NCI-H446 (cell line): ENCODE measurements around the gene OR10A3.

Source experiments
- DNase-seq, 2 experiments: peaks; one replicate each; lab custom pipeline; 2025; lab: John Stamatoyannopoulos, UW

Gene OR10A3

GRCh38 chr11:7936615-7937014, 4.9 kb downstream of the OR10A3 start:
- DNase-seq: no peak

- no peak for DNase-seq
Measured at GRCh38 chr11:7931168-7931567, 10.3 kb downstream of the OR10A3 start, which contains the start of gene OR10A6. TSS of gene OR10A6 (minus strand) at chr11:7931268. CDS start at chr11:7928662, 2,606 bp downstream.

- no peak for DNase-seq
Measured at GRCh38 chr11:7927635-7928034, 13.9 kb downstream of the OR10A3 start.

GRCh38 chr11:7924536-7924935, 17.0 kb downstream of the OR10A3 start:
- DNase-seq: no peak

GRCh38 chr11:7918141-7918540, 23.4 kb downstream of the OR10A3 start:
- no peak for DNase-seq

- no peak for DNase-seq
Measured at GRCh38 chr11:7911011-7911410, 30.5 kb downstream of the OR10A3 start.

- no peak for DNase-seq
Measured at GRCh38 chr11:7910286-7910788, 31.2 kb downstream of the OR10A3 start.

- DNase-seq: no peak
Measured at GRCh38 chr11:7909585-7910285, 31.8 kb downstream of the OR10A3 start.

GRCh38 chr11:7907121-7907520, 34.4 kb downstream of the OR10A3 start:
- no peak for DNase-seq

GRCh38 chr11:7906481-7906880, 35.0 kb downstream of the OR10A3 start:
- no peak for DNase-seq

GRCh38 chr11:7905961-7906429, 35.5 kb downstream of the OR10A3 start:
- no peak for DNase-seq

GRCh38 chr11:7905549-7905948, 36.0 kb downstream of the OR10A3 start:
- no peak for DNase-seq

GRCh38 chr11:7904917-7905316, 36.6 kb downstream of the OR10A3 start:
- DNase-seq: no peak

GRCh38 chr11:7903940-7904339, 37.6 kb downstream of the OR10A3 start:
- no peak for DNase-seq

- no peak for DNase-seq
Measured at GRCh38 chr11:7901319-7901854, 40.1 kb downstream of the OR10A3 start.

- DNase-seq: no peak
Measured at GRCh38 chr11:7900686-7901085, 40.8 kb downstream of the OR10A3 start.

- DNase-seq: no peak
Measured at GRCh38 chr11:7899418-7899817, 42.1 kb downstream of the OR10A3 start.

- DNase-seq: no peak
Measured at GRCh38 chr11:7898666-7899283, 42.7 kb downstream of the OR10A3 start.

- no peak for DNase-seq
Measured at GRCh38 chr11:7896009-7896785, 45.3 kb downstream of the OR10A3 start.

GRCh38 chr11:7894251-7894650, 47.3 kb downstream of the OR10A3 start:
- no peak for DNase-seq

GRCh38 chr11:7893796-7894195, 47.7 kb downstream of the OR10A3 start:
- no peak for DNase-seq

- DNase-seq: peak; percentile 40 to 64
Measured at GRCh38 chr11:7892840-7893254, 48.7 kb downstream of the OR10A3 start.
